NCI-H1436 (cell line): Measurements from ENCODE around the gene NEUROD6.

Experiments used
- DNase-seq: peaks from one replicate; lab custom pipeline; 2025; lab: John Stamatoyannopoulos, UW

Gene NEUROD6

DNA sequence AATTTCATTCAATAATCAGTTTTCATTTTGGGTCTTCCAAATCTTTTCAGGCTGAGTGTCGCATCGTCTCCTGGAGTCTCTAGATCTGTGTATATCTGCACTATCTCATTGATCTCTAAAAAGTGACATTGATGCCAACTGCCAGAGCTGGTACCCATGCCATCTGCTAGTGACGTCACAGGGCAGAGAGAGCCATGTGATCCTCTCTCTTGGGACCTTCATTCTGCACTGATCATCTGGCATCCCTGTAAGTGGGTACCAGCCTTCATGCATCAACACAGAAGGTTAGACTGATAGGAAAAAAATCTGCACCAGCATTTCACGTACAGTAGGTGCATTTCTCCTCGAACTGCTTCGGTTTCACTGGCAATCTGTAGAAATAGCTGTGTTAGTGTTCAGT, at the start of gene NEUROD6:
TSS of gene NEUROD6 (minus strand) at position 124 of the 400 bp plus-strand sequence. CDS start 1,458 bp downstream, outside the sequence.
- DNase-seq: no peak

GRCh38 chr7:31384466-31384865, 43.9 kb upstream of the NEUROD6 start:
- DNase-seq: no peak

GRCh38 chr7:31382722-31383121, 42.2 kb upstream of the NEUROD6 start:
- no peak for DNase-seq

- DNase-seq: peak; percentile 39
Observed at GRCh38 chr7:31373337-31374289, 33.1 kb upstream of the NEUROD6 start.

DNA sequence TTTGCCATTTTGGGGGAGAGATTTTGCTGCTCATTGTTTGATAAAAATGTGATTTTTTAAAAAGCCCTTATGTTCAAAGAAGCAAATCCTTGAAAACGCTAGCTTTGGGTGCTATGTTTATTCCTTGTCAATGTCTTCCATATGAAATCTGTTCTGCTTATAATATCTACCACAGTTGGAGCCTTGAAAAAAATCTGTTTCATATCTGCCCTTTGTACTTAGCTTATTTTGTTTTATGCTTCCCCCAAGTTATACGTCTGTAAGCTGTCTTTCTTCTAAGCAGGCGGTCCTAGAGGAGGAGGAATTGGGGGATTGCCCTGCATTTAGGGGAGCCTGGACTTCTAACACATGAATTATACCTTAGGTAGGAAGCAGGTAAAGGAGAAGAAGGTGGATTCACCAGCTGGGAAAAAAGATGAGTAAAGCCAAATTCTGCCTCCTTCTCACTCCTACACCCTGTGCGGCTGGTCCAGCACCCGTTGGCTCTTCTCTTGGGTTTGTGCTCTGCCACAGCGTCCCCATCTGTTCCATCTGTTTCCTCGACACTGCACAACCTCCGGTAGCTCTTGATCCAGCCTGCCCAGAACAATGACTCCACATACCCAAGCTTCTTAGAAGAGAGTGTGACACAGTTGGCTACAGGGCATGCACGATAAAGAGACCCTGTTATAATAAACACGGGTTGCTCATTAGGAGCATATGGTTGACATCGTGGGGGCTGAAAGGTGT, 31.9 kb upstream of the NEUROD6 start:
- no peak for DNase-seq

- no peak for DNase-seq
Observed at GRCh38 chr7:31371621-31372020, 31.1 kb upstream of the NEUROD6 start.

DNA sequence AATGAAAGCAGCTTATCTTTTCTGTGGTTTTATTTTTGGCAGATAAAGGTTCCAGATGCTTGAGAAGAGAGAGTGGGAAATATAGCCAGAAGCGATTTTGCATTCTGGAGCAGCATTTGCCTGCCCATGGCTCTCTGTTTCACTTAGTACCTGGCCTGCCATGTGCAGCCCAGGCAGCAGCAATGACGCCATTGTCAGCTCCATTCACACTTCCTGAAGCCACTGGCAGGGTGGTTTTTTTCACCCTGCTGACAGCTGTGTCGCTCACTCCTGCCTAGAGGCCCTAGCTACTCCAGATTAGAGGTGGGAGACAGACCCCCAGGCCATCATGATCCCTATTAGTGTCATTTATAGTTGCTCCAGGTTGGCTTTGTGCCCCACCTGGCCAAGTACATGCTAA, 30.1 kb upstream of the NEUROD6 start:
- no peak for DNase-seq

GRCh38 chr7:31368620-31369019, 28.1 kb upstream of the NEUROD6 start:
- no peak for DNase-seq

DNA sequence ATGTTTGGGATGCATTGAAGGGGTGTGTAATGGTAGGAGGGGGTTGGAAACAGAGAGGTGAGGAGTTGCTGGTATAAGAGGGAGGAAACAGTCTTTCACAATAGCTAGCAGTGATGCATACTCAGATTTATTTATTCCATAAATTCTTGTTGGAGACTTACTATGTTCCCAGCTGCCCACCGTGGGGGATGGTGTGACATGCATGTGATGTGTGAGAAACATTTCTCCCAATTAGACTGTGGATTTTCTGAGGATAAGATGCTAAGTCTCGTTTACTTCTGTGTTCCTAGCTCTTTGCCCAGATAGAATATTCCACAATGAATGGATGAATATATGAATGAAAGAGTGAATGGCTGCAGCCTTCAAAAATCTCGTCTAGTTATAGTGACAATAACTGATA, 23.0 kb upstream of the NEUROD6 start:
- DNase-seq: no peak

GRCh38 chr7:31363051-31363450, 22.5 kb upstream of the NEUROD6 start:
- no peak for DNase-seq

- DNase-seq: no peak
Observed at GRCh38 chr7:31362401-31362800, 21.9 kb upstream of the NEUROD6 start.

- DNase-seq: no peak
Observed at GRCh38 chr7:31358467-31358866, 17.9 kb upstream of the NEUROD6 start.

- DNase-seq: no peak
Observed at GRCh38 chr7:31345421-31345820, 4.9 kb upstream of the NEUROD6 start.

DNA sequence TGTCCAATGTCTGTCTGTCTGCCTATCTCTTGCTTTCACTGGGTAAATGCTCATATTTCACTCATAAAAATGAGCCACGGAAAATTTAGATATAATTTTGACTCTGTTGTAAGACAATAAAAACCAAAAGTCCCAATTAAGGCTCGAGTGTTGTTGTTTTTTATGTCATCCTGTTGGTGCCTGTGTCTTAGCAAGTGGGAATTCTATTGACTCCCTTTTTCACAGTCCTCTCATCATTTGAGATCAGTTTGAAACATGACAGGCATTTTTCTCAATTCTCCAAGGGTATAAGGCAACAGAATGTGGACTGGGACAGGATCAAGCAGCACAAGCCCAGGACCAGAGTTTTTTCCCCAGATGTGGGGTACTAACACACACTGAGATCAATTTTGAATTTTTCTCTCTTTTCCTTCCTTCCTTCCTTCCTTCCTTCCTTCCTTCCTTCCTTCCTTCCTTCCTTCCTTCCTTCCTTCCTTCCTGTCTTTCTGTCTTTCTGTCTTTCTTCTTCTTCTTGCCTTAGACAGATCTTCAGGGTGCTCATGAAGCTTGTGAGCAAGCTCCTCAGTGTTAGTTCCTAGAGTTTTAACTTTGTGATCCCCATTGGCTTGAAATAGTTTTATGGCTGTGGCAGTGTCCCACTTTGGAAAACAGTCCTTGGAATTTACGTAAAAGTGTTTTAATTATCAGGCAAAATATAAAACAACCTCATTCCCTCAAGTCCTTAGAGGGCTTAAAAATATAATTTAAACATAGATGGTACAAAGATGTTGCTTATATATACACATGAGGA, 3.2 kb upstream of the NEUROD6 start:
- DNase-seq: no peak

DNA sequence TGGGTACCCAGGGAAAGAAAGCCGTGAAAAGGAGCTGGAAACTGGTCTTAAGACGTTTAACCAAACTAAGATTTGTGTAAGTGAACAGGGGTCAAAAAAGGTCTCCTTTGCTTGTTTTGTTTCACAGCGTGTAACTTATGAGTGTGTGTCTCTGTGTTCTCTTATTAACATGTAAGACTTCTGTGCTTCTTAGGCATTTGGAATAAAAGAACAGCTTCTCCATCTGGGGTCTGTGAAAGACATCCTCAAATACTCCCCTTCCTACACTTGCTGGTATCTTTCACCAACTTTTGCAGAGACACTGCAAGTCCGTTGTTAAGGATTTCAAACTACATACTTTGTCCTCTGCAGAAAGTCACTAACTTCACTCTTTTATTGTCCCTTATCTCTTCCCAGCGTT, 615 bp upstream of the NEUROD6 start:
- DNase-seq: no peak

DNA sequence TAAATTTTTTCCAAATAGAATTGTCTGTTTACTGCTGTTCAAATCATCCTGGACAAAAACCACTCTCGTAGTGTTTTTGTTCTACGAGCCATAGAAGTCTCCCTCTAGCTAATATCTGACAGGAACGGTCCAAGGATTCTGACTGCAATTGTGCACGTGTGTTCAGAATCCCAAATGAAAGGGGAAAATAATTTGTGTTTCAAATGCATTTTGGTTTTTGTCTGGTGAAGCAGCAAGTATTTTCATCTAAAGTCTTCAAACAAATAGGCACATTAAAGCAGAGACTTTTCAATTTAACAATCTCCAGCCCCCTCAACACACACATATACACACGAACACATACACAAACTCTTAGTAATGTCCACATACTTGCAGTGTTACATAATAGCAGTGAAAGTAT, 475 bp downstream of the NEUROD6 start:
- no peak for DNase-seq

- DNase-seq: no peak
Observed at GRCh38 chr7:31338706-31339105, 1.8 kb downstream of the NEUROD6 start.

DNA sequence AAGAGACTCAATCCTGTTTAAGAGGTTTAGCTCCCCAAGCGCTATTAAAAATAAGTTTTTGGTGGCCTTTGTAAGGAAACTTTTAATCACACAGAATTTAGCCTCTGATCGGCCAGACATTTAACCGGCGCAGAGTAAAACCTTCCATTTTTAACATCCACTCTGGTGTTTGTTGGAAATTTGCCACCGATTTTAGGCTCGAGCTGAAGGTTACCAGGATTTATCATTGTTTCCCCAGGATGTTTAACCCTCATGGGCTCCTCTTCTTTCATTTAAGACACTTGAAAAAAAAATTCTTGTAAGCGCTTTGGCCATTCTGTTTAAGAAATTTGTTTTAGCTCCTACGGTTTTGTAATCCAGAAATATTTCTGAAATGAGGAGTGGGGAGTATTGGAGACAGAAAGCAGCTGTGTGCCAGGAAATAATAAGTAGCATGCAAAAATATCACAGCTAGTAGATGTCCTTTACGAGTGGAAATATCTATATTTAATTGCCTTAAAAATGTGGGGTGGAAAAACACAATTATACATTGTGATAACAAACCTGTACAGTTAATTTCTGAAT, 3.4 kb downstream of the NEUROD6 start:
- DNase-seq: no peak

DNA sequence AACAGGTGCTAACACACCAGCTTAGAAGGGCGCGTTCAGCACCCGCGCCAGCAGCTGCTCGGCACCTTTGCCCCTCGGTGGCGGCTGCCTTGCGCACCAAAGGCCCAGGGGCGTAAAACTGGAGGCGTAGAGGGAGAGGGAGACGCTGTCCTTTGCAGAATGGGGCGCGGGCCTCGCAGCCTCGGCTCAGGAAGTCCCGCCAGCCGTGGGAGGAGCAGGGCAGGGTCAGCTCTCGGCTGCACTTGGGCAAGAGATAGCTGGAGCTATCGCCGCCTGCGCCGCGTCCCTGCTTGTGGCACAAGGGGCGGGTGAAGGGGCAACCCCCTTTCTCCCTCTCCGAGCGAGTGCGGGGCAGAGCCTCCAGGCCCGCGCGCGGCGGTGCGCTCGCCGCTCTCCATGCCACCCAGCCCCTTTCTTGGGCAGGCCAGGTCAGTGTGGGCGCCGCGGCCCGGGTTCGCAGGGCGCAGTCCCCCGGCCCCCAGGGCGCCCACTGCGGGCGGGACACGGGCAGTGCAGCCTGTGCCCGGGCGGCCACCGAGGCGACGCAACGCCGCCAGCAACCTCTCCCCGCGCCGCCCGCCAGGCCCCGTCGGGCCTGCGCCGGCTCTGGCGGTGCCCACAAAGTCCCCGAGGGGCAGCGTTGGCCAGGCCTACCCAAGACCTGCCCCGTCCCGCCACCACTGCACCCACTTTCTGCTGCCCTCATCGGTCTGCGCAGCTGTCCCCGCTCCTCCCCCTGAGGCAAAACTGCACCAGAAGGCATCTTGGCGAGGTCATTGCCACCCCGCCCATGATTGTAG, 4.1 kb downstream of the NEUROD6 start:
- DNase-seq: no peak

DNA sequence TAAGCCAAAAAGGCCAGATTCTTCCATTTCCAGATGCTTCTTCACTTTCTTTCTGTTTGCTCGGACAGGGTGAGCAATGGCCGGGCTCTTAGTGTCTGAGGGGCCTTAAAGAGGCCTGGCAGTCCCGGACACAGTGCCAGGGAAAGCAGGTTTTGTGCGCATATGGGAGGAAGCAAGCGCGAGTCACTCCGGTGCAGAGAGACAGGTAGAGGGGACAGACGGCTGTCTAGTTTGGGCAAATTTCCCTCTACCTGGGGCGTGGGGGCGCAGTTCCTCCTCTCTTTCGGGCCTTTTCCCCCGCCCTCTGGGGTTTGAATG, 4.7 kb downstream of the NEUROD6 start:
- DNase-seq: no peak

GRCh38 chr7:31335161-31335856, 5.2 kb downstream of the NEUROD6 start:
- no peak for DNase-seq
